Measurements from ENCODE around the gene CTIF.

GRCh38 chr18:48706731-48707130 is 167.9 kb downstream of the CTIF start:
- TF ChIP-seq CTCF (IDR thresholded peaks at IDR 0.05; ENCODE audit: poor library complexity, severe bottlenecking) (no peak), MXI1 (conservative IDR thresholded peaks at IDR 0.05; ENCODE audit: poor library complexity, severe bottlenecking) (no peak), POLR2AphosphoS5 (IDR thresholded peaks at IDR 0.05) (no peak), EZH2 (IDR thresholded peaks at IDR 0.05; ENCODE audit: borderline replicate concordance, insufficient read depth, low read length, poor library complexity, severe bottlenecking) (no peak), REST (IDR thresholded peaks at IDR 0.05; ENCODE audit: borderline replicate concordance) (no peak), RAD21 (conservative IDR thresholded peaks at IDR 0.05) (no peak), EP300 (conservative IDR thresholded peaks at IDR 0.05; ENCODE audit: poor library complexity, severe bottlenecking) (no peak), TAF1 (IDR thresholded peaks at IDR 0.05; ENCODE audit: low read depth) (no peak), SMC3 (conservative IDR thresholded peaks at IDR 0.05; ENCODE audit: poor library complexity) (no peak)

Data from neural cell (in vitro differentiated cells).